Chondrocyte (in vitro differentiated cells): ENCODE measurements around the gene ITIH4. TPM values are rescaled to one million over a fixed set of nuclear protein-coding genes. Genes with fewer than 3 reads are reported as not detected.

ENCODE experiments used
- DNase-seq: peaks from one replicate; pipeline ENCODE4 v3.0.0; 2021; ENCODE audit warnings: mixed read lengths, low spot score
- H3K27ac Mint-ChIP-seq: one replicate; pipeline ENCODE4 v1.8.0; 2021; ENCODE audit warnings: mild to moderate bottlenecking, moderate library complexity, mixed read lengths; ENCODE audit not compliant: unreplicated experiment
- H3K27me3 Mint-ChIP-seq: 2 replicates; pipeline ENCODE4 v1.8.0; 2021; ENCODE audit warnings: low read depth, mixed read lengths
- H3K36me3 Mint-ChIP-seq: 2 replicates; pipeline ENCODE4 v1.8.0; 2021; ENCODE audit warnings: low read depth, mixed read lengths
- H3K4me1 Mint-ChIP-seq: 2 replicates; pipeline ENCODE4 v1.8.0; 2021; ENCODE audit warnings: low read depth, mild to moderate bottlenecking, mixed read lengths
- H3K4me3 Mint-ChIP-seq: one replicate; pipeline ENCODE4 v1.8.0; 2021; ENCODE audit warnings: mild to moderate bottlenecking, moderate library complexity, mixed read lengths; ENCODE audit not compliant: unreplicated experiment
- H3K9me3 Mint-ChIP-seq: 2 replicates; pipeline ENCODE4 v1.8.0; 2021; ENCODE audit warnings: low read depth, mixed read lengths
- total RNA-seq: library from RNA; stranded (reverse); gene quantifications from 3 replicates; pipeline ENCODE4 v1.2.1, GENCODE V29; 2021
- TF ChIP-seq, protein P1 (sequence below): fragments of 200-600 bp; sonication (generic); IDR thresholded peaks from 2 replicates; pipeline ENCODE4 v1.5.0; 2021; ENCODE audit warnings: antibody characterized with exemption, mild to moderate bottlenecking, moderate library complexity

Gene ITIH4
- total RNA-seq, 1 donor from 2014 or later: 5.2 TPM

DNA sequence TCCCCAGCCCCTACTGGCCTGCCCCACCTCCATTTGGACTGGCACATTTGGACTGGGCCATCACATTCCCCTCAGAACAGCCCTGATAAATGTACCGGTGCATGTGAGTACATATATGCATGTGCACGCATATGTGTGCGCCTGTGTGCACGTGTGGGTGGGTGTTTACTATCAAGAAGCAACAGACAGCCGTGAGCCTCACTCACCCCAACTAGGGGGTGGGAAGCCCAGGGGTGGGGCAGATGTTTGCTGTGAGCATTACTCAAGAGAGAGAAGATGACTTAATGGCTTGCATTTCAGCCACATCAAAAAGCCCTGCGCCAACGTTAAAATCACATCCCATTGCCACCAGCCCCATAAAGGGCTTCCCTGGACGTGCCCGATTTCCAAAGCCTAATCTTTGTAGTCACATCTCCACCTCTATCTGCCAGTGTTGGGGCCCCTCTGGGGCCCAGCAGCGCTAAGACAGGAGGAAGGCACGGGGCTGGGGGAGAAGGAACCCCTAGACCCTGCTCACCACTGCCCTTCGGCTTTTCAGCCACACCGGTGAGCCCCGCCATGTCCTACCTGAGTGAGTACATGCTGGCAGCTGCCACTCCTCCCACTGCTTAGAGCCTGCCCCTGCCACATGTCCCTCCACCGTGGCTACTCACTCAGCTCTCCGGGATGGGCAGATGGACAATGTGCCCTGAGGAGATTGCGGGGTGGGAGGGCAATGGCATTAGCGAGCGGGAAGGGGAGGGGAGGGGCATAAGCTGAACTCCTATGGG, 25.0 kb downstream of the ITIH4 start:
- Mint-ChIP-seq H3K4me3 (no peak overlapping the region), H3K9me3 (no peaks in the 10 kb centered on the region), H3K27me3 (no peaks in the 10 kb centered on the region)

DNA sequence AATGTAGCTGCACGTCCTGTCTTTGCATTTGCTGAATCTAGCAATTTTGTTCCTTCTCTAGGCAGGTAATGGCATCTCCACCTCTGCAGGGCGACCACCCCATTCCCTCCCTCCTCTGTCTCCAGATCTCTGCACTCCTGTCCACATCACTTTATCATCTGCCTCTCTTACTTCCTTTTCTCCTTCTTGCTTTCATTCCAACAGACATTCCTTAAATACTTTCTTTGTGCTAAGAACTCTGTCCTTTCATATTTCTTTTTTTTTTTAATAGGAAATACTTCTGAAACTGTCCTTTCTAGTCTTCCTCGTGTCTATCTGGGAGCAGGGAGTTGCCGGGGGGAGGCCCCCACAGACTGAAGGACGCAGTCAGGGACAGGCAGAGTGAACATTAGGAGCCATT, 28.6 kb downstream of the ITIH4 start:
- TF ChIP-seq, protein P1, sequence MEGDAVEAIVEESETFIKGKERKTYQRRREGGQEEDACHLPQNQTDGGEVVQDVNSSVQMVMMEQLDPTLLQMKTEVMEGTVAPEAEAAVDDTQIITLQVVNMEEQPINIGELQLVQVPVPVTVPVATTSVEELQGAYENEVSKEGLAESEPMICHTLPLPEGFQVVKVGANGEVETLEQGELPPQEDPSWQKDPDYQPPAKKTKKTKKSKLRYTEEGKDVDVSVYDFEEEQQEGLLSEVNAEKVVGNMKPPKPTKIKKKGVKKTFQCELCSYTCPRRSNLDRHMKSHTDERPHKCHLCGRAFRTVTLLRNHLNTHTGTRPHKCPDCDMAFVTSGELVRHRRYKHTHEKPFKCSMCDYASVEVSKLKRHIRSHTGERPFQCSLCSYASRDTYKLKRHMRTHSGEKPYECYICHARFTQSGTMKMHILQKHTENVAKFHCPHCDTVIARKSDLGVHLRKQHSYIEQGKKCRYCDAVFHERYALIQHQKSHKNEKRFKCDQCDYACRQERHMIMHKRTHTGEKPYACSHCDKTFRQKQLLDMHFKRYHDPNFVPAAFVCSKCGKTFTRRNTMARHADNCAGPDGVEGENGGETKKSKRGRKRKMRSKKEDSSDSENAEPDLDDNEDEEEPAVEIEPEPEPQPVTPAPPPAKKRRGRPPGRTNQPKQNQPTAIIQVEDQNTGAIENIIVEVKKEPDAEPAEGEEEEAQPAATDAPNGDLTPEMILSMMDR: no peak
- Mint-ChIP-seq H3K9me3 (no peaks in the 10 kb centered on the region), H3K4me1 (peaks cover 29% of the 10 kb centered on the region), H3K27me3 (no peaks in the 10 kb centered on the region), H3K36me3 (peaks cover 2% of the 10 kb centered on the region), H3K27ac (peak overlapping the region; percentile 63), H3K4me3 (no peak overlapping the region)
- DNase-seq: no peak

More for the DNA sequence above, 25.0 kb downstream of the ITIH4 start:
- DNase-seq: no peak
- H3K36me3 Mint-ChIP-seq: peaks cover 2% of the 10 kb centered on the region
- H3K27ac Mint-ChIP-seq: no peak overlapping the region
- TF ChIP-seq, protein P1: no peak
- H3K4me1 Mint-ChIP-seq: peaks cover 14% of the 10 kb centered on the region

DNA sequence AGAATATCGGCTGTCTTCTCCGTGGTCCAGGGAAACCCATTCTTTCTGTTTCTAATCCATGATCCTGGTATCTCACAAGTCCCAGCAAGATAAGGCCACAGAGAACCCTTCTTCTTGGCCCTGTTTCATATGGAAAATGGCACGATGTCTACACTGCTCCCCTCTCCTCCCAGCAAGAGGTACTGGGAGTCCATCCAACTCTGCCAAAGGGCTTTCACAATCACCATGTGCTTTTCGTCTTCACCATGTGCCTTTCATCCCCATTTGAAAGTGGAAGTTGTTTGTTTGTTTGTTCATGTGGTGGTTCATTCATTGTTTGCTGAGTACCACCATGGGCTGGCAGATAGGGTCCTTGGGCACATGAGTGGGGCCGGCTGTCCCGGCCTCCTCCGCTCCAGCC, 30.4 kb downstream of the ITIH4 start:
- TF ChIP-seq, protein P1: no peak
- no peak overlapping the region for H3K27ac Mint-ChIP-seq
- H3K9me3 Mint-ChIP-seq: no peaks in the 10 kb centered on the region
- H3K4me3 Mint-ChIP-seq: no peak overlapping the region
- no peak for DNase-seq
- no peaks in the 10 kb centered on the region for H3K27me3 Mint-ChIP-seq
- H3K36me3 Mint-ChIP-seq: no peaks in the 10 kb centered on the region
- peaks cover 29% of the 10 kb centered on the region for H3K4me1 Mint-ChIP-seq

DNA sequence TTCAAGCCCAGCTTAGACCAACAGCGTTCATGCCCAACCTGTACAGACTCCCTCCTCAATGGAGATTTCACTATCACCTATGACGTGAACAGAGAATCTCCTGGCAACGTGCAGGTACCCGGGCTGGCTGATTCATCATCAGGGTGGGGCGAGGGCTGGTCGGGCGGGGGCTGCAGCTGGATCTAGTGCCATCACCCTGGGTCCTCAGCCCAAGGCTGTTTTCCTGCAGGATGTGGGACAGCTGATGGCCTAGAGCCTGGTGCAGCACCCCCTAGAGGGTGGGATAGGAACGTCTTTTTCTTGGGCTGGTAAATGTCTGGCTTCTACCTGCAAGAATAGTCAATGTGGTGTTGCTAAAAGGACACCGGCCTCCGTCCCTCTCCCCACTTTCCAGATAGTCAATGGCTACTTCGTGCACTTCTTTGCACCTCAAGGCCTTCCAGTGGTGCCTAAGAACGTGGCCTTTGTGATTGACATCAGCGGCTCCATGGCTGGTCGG, 31.4 kb downstream of the ITIH4 start:
- Mint-ChIP-seq H3K4me3 (no peak overlapping the region), H3K9me3 (no peaks in the 10 kb centered on the region), H3K4me1 (peaks cover 36% of the 10 kb centered on the region), H3K36me3 (no peaks in the 10 kb centered on the region), H3K27ac (no peak overlapping the region), H3K27me3 (no peaks in the 10 kb centered on the region)
- TF ChIP-seq, protein P1: peak; percentile 70
- DNase-seq: no peak

DNA sequence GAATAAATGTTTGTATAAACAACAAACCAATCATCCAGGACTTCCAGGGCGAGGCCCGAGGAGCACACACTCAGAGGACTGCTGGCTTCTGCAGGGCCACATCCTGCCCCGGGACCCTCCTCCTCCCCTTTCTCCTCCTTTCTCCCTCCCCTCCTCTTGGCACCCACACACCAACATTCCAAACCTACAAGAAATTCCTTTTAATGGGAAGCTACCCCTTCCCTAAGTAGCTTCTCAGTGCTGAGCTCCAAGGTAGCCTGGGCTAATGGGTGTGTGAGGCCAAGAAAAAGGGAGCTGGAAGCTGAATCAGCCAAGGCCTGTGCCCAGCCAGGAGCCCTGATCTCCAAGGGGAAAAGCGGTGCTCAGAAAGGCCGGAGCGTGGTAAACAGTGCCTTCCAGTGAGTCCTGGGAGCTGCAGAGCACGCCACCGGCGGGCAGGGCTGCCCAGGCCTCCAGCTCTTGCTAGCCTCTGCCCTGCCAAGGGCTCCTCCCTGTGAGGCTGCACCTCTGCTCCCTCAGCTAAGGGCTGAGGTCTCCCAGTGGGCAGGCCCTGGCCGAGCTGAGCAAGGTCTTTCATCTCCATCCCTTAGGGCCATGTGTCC, 32.0 kb downstream of the ITIH4 start:
- Mint-ChIP-seq H3K36me3 (no peaks in the 10 kb centered on the region), H3K4me3 (no peak overlapping the region), H3K27me3 (no peaks in the 10 kb centered on the region), H3K4me1 (peaks cover 40% of the 10 kb centered on the region), H3K27ac (peak overlapping the region; percentile 62), H3K9me3 (no peaks in the 10 kb centered on the region)
- TF ChIP-seq, protein P1: no peak
- DNase-seq: no peak
